Psoas muscle (tissue), 8 donors: ENCODE data around the gene EPB41L2. TPM values are rescaled to one million over a fixed set of nuclear protein-coding genes. Genes with fewer than 3 reads are reported as not detected.

Experiments
- ATAC-seq, 4 donors: fragments of 200-7000 bp; cut with Tn5 transposase; one replicate each; pipeline ENCODE4 v1.9.1; 2020; ENCODE audit warnings: moderate library complexity in 3 of 4, mild to moderate bottlenecking in 2 of 4
- DNase-seq, 2 donors: peaks; one replicate each; pipeline ENCODE4 v3.0.0-alpha.2; 2020
- H3K27ac ChIP-seq: fragments of 200-600 bp; one replicate; pipeline ENCODE4 v1.8.0; 2022
- H3K27me3 ChIP-seq, 3 donors: fragments of 200-600 bp in 1 of 3; one replicate each; pipeline versions ENCODE4 v1.6.1 to v1.8.0; 2013 to 2022; ENCODE audit warnings: low read length in 2 of 3, mild to moderate bottlenecking in 2 of 3, moderate library complexity in 1 of 3; ENCODE audit not compliant: insufficient read depth in 3 of 3
- H3K36me3 ChIP-seq, 2 donors: fragments of 200-600 bp in 1 of 2; one replicate each; pipeline versions ENCODE4 v1.6.1 to v1.8.0; 2013 to 2022; ENCODE audit warnings: low read depth in 1 of 2, mild to moderate bottlenecking in 1 of 2, moderate library complexity in 1 of 2; ENCODE audit not compliant: insufficient read depth in 1 of 2
- H3K4me1 ChIP-seq: fragments of 200-600 bp; one replicate; pipeline ENCODE4 v1.8.0; 2022
- H3K4me3 ChIP-seq: fragments of 200-600 bp; one replicate; pipeline ENCODE4 v1.8.0; 2022; ENCODE audit warnings: mild to moderate bottlenecking
- H3K9me3 ChIP-seq: fragments of 200-600 bp; one replicate; pipeline ENCODE4 v1.8.0; 2022
- CTCF ChIP-seq: fragments of 200-600 bp; IDR thresholded peaks from one replicate; pipeline ENCODE4 v1.8.0; 2022; ENCODE audit warnings: antibody characterized with exemption
- WGBS, 3 donors: extraction: QIAGEN DNeasy Blood & Tissue Kit; methylation state at CpG; one replicate each; pipeline versions ENCODE4 v1.1.6 to v1.1.7; 2013; 5-methylcytosine and 5-hydroxymethylcytosine counted together
- intact Hi-C, 2 donors: fragments of 100-400 bp; cut with DNase I; formaldehyde crosslinking; loops; one replicate each; pipeline versions ENCODE4 v1.11.0 to v1.14.2; 2022
- polyA plus RNA-seq, 3 donors: library from polyadenylated mRNA; stranded (reverse); fragments of 200-250 nt; gene quantifications; one replicate each; pipeline ENCODE4 v1.2.3, GENCODE V29; 2013
- total RNA-seq, 4 donors: library from RNA; stranded (reverse); fragmentation: NEBNext Ultra II Directional in 2 of 4; extraction: Animal tissue kit (Norgen Biotek cat#: 25700) in 2 of 4; gene quantifications; one replicate each; pipeline versions ENCODE4 v1.2.1 to v1.2.4, GENCODE V29; 2021 to 2023
- donor health status: healthy with polysubstance abuse.
- donor health status: DM: no; HTN: no; CAD: no; lungs with moderate emphysema.
- donor health status: Bipolar disorder and iron deficiency.
- donor health status: healthy.
- donor health status: DM: yes; HTN: yes; CAD: no.
- donor health status: DM: no; HTN: no; CAD: no.
- donor health status: DM: no; HTN: no; CAD: no.
- donor health status: DM: yes; HTN: yes; CAD: no.

EPB41L2 gene
- total and polyA plus RNA-seq, 7 donors = 8.5 to 75.7 (median 22.7) TPM

- ATAC-seq (no peak), DNase-seq (no peak)
- Histone ChIP-seq H3K36me3 (no peaks in the 10 kb centered on the region), H3K9me3 (no peaks in the 10 kb centered on the region), H3K4me1 (no peaks in the 10 kb centered on the region), H3K4me3 (no peak overlapping the region), H3K27ac (no peak overlapping the region), H3K27me3 (no peaks in the 10 kb centered on the region)
- intact Hi-C loops = loop anchor here in 1 of 2 donors (10.0 kb wide), 1 partner anchor 524 kb away; no protein-coding TSS in a partner anchor
- WGBS, 3 donors = 83 to 89% (median 86%) methylated on average over 2 of the region's 2 CpGs
- TF ChIP-seq CTCF = no peak
Observed at GRCh38 chr6:130848945-130849344, 214.1 kb downstream of the EPB41L2 start.

- ATAC-seq (no peak), DNase-seq (no peak)
- Histone ChIP-seq H3K4me3 (no peak overlapping the region), H3K27me3 (no peaks in the 10 kb centered on the region), H3K27ac (no peak overlapping the region), H3K9me3 (no peaks in the 10 kb centered on the region), H3K36me3 (no peaks in the 10 kb centered on the region), H3K4me1 (no peaks in the 10 kb centered on the region)
- 54 to 62% (median 57%) methylated on average over 7 of the region's 7 CpGs for WGBS, 3 donors
- TF ChIP-seq CTCF = no peak
- intact Hi-C loops = loop anchor here in 1 of 2 donors (10.0 kb wide), 1 partner anchor 522 kb away; no protein-coding TSS in a partner anchor
Observed at GRCh38 chr6:130847001-130847910, 215.8 kb downstream of the EPB41L2 start.

- DNase-seq (no peak), ATAC-seq (no peak)
- Histone ChIP-seq H3K4me3 (no peak overlapping the region), H3K27ac (no peak overlapping the region), H3K27me3 (no peaks in the 10 kb centered on the region), H3K36me3 (no peaks in the 10 kb centered on the region), H3K4me1 (no peaks in the 10 kb centered on the region), H3K9me3 (no peaks in the 10 kb centered on the region)
- 61 to 79% (median 64%) methylated on average over 1 of the region's 1 CpG for WGBS, 3 donors
- intact Hi-C loops = loop anchor here in 1 of 2 donors (10.0 kb wide), 1 partner anchor 522 kb away; no protein-coding TSS in a partner anchor
- no peak for TF ChIP-seq CTCF
Observed at GRCh38 chr6:130846501-130846900, 216.5 kb downstream of the EPB41L2 start.

GRCh38 chr6:130843575-130844320, 219.3 kb downstream of the EPB41L2 start:
- no peaks in the 10 kb centered on the region for H3K27me3 ChIP-seq
- no peak for ATAC-seq
- peak; percentile 36 for TF ChIP-seq CTCF
- no peaks in the 10 kb centered on the region for H3K9me3 ChIP-seq
- H3K4me3 ChIP-seq = no peak overlapping the region
- H3K36me3 ChIP-seq = no peaks in the 10 kb centered on the region
- no peak overlapping the region for H3K27ac ChIP-seq
- DNase-seq = no peak
- 76 to 85% (median 81%) methylated on average over 3 of the region's 3 CpGs for WGBS, 3 donors
- intact Hi-C loops = loop anchor here in 1 of 2 donors (10.0 kb wide), 1 partner anchor 519 kb away; no protein-coding TSS in a partner anchor
- no peaks in the 10 kb centered on the region for H3K4me1 ChIP-seq
